HepG2 (cell line): ENCODE data around the gene CNEP1R1.

Source experiments
- BATF2 ChIP-seq: sonication (generic); formaldehyde crosslinking; IDR thresholded peaks from 2 replicates; pipeline ENCODE4 v1.8.0; 2022; ENCODE audit warnings: mild to moderate bottlenecking, missing genetic modification reagents, moderate library complexity
- CTCF ChIP-seq: sonication (generic); formaldehyde crosslinking; IDR thresholded peaks from 2 replicates; pipeline ENCODE4 v1.5.0; 2020; ENCODE audit warnings: mild to moderate bottlenecking, missing genetic modification reagents, moderate library complexity
- DRAP1 ChIP-seq: IDR thresholded peaks from 2 replicates; pipeline ENCODE4 v1.6.1; 2016; ENCODE audit warnings: missing genetic modification reagents, missing compliant biosample characterization
- E2F5 ChIP-seq: sonication (generic); formaldehyde crosslinking; conservative IDR thresholded peaks from 2 replicates; pipeline ENCODE4 v1.4.0; 2020; ENCODE audit warnings: missing genetic modification reagents
- FOSL1 ChIP-seq: sonication (generic); formaldehyde crosslinking; IDR thresholded peaks from 2 replicates; pipeline ENCODE4 v1.9.0; 2021; ENCODE audit warnings: missing genetic modification reagents, borderline replicate concordance
- HDAC1 ChIP-seq: sonication (generic); formaldehyde crosslinking; IDR thresholded peaks from 2 replicates; pipeline ENCODE4 v1.5.1; 2020; ENCODE audit warnings: mild to moderate bottlenecking, missing genetic modification reagents
- LRRFIP1 ChIP-seq: sonication (generic); formaldehyde crosslinking; conservative IDR thresholded peaks from 2 replicates; pipeline ENCODE4 v1.4.0; 2020; ENCODE audit warnings: missing genetic modification reagents
- MAX ChIP-seq: IDR thresholded peaks from 2 replicates; pipeline ENCODE4 v1.6.1; 2012; ENCODE audit warnings: inconsistent platforms
- POLR2A ChIP-seq, 2 experiments: IDR thresholded peaks; 2 replicates each; pipeline ENCODE4 v1.6.1; 2011; ENCODE audit warnings: low read depth in 2 of 2, low read length in 2 of 2, mild to moderate bottlenecking in 1 of 2, moderate library complexity in 1 of 2; ENCODE audit not compliant: insufficient read depth in 1 of 2
- RAD21 ChIP-seq: fragments of 450-650 bp; formaldehyde crosslinking; IDR thresholded peaks from 2 replicates; pipeline ENCODE4 v1.5.0; 2020; ENCODE audit warnings: mild to moderate bottlenecking
- REST ChIP-seq, 2 experiments: IDR thresholded peaks; 2 replicates each; pipeline ENCODE4 v1.6.1; 2011 to 2012; ENCODE audit warnings: low read length in 2 of 2, borderline replicate concordance in 1 of 2, low read depth in 1 of 2, mild to moderate bottlenecking in 1 of 2, moderate library complexity in 1 of 2
- ZNF296 ChIP-seq: sonication (generic); formaldehyde crosslinking; conservative IDR thresholded peaks from 2 replicates; pipeline ENCODE4 v1.5.0; 2020; ENCODE audit warnings: mild to moderate bottlenecking, missing genetic modification reagents
- ZNF34 ChIP-seq: sonication (generic); formaldehyde crosslinking; IDR thresholded peaks from 2 replicates; pipeline ENCODE4 v1.4.0; 2020; ENCODE audit warnings: mild to moderate bottlenecking, missing genetic modification reagents, borderline replicate concordance
- ZNF652 ChIP-seq: IDR thresholded peaks from 2 replicates; pipeline ENCODE4 v1.6.1; 2016; ENCODE audit warnings: low read depth, borderline replicate concordance

GRCh38 chr16:49987381-49987780 is 37.6 kb upstream of the CNEP1R1 start:
- TF ChIP-seq CTCF (CRISPR knock-in tag) (no peak), E2F5 (CRISPR knock-in tag) (no peak), POLR2A (IDR thresholded peaks at IDR 0.05; ENCODE audit: insufficient read depth in 1 of 2, low read depth in 2 of 2, low read length in 2 of 2) (no peak), REST (IDR thresholded peaks at IDR 0.05; ENCODE audit: borderline replicate concordance in 1 of 2, low read depth in 1 of 2, low read length in 2 of 2) (no peak), FOSL1 (CRISPR knock-in tag) (no peak), DRAP1 (no peak), HDAC1 (CRISPR knock-in tag) (no peak), BATF2 (CRISPR knock-in tag) (no peak), ZNF652 (CRISPR knock-in tag) (no peak), MAX (no peak), ZNF296 (no peak), ZNF34 (CRISPR knock-in tag) (no peak), RAD21 (no peak), LRRFIP1 (CRISPR knock-in tag) (no peak)
